IMR-90 (cell line): Measurements from ENCODE around the gene DNAJC19. TPM values are rescaled to one million over a fixed set of nuclear protein-coding genes. Genes with fewer than 3 reads are reported as not detected.

Experiments
- ATAC-seq: fragments of 200-7000 bp; cut with Tn5 transposase; 2 replicates; pipeline ENCODE4 v1.9.1; 2020; ENCODE audit warnings: low read depth, mild to moderate bottlenecking, moderate library complexity
- BruUV-seq: library from RNA; stranded (reverse); fragments of 400-500 nt; replicated peaks from 2 replicates; lab custom pipeline; 2021; lab: Mats Ljungman, UMichigan
- CTCF ChIA-PET: fragments of 300-600 bp; formaldehyde crosslinking; extraction: SDS; loops from one replicate; lab custom pipeline; 2021; ENCODE audit warnings: antibody characterized with exemption; lab: Yijun Ruan, JAX
- POLR2A ChIA-PET: fragments of 300-600 bp; sonication (Branson Sonifier 250); formaldehyde crosslinking; loops from one replicate; lab custom pipeline; 2022; ENCODE audit warnings: antibody characterized with exemption; ENCODE audit not compliant: unreplicated experiment; lab: Charles Lee
- DNase-seq: peaks from one replicate; pipeline ENCODE4 v3.0.0; 2013
- H2AFZ ChIP-seq: replicated peaks from 2 replicates; pipeline ENCODE3; 2013; ENCODE audit warnings: low read length, mild to moderate bottlenecking; ENCODE audit not compliant: poor library complexity
- H2AK5ac ChIP-seq: 2 replicates; pipeline ENCODE4 v1.6.1; 2013; ENCODE audit warnings: low read depth, low read length, inconsistent platforms
- H2AK9ac ChIP-seq: replicated peaks from 2 replicates; pipeline ENCODE3; 2013; ENCODE audit warnings: mild to moderate bottlenecking, low read depth, low read length, moderate library complexity; ENCODE audit not compliant: poor library complexity
- H2BK120ac ChIP-seq: 2 replicates; pipeline ENCODE4 v1.6.1; 2013; ENCODE audit warnings: low read depth, low read length, inconsistent platforms
- H2BK15ac ChIP-seq: 3 replicates; pipeline ENCODE4 v1.6.1; 2013; ENCODE audit warnings: low read depth, low read length, inconsistent platforms
- H2BK20ac ChIP-seq: 2 replicates; pipeline ENCODE4 v1.6.1; 2013; ENCODE audit warnings: low read depth, mild to moderate bottlenecking, inconsistent platforms, low read length, moderate library complexity
- H2BK5ac ChIP-seq: 2 replicates; pipeline ENCODE4 v1.6.1; 2013; ENCODE audit warnings: mild to moderate bottlenecking, low read depth, low read length, inconsistent platforms; ENCODE audit not compliant: poor library complexity, severe bottlenecking
- H3K14ac ChIP-seq: replicated peaks from 2 replicates; pipeline ENCODE4 v1.6.1; 2013; ENCODE audit warnings: low read depth, low read length, inconsistent platforms
- H3K18ac ChIP-seq: 2 replicates; pipeline ENCODE4 v1.6.1; 2013; ENCODE audit warnings: low read depth, low read length, control low read depth
- H3K23ac ChIP-seq: 2 replicates; pipeline ENCODE4 v1.6.1; 2013; ENCODE audit warnings: low read depth, low read length, inconsistent platforms
- H3K27ac ChIP-seq: 2 replicates; pipeline ENCODE4 v1.5.1; 2013; ENCODE audit warnings: mild to moderate bottlenecking, control low read depth, low read length; ENCODE audit not compliant: insufficient read depth
- H3K27me3 ChIP-seq: 2 replicates; pipeline ENCODE4 v1.6.1; 2013; ENCODE audit warnings: low read length; ENCODE audit not compliant: control insufficient read depth, insufficient read depth
- H3K36me3 ChIP-seq: 2 replicates; pipeline ENCODE4 v1.6.1; 2013; ENCODE audit warnings: low read length, mixed read lengths; ENCODE audit not compliant: control insufficient read depth, insufficient read depth
- H3K4ac ChIP-seq: 2 replicates; pipeline ENCODE4 v1.6.1; 2013; ENCODE audit warnings: low read depth, low read length, inconsistent platforms
- H3K4me1 ChIP-seq: 2 replicates; pipeline ENCODE4 v1.6.1; 2013; ENCODE audit warnings: low read length, mixed read lengths; ENCODE audit not compliant: control insufficient read depth, insufficient read depth
- H3K4me2 ChIP-seq: 2 replicates; pipeline ENCODE4 v1.6.1; 2013; ENCODE audit warnings: low read depth, mild to moderate bottlenecking, control low read depth, low read length, moderate library complexity
- H3K4me3 ChIP-seq: 2 replicates; pipeline ENCODE4 v1.5.1; 2013; ENCODE audit warnings: low read depth, mild to moderate bottlenecking, control low read depth, low read length, moderate library complexity; ENCODE audit not compliant: insufficient read depth
- H3K56ac ChIP-seq: 2 replicates; pipeline ENCODE4 v1.6.1; 2013; ENCODE audit warnings: low read length, inconsistent platforms; ENCODE audit not compliant: insufficient read depth; ENCODE audit errors: extremely low read depth
- H3K79me1 ChIP-seq, 2 experiments: 2 replicates each; pipeline ENCODE4 v1.6.1; 2013; ENCODE audit warnings: low read length in 2 of 2, inconsistent platforms in 1 of 2, low read depth in 1 of 2
- H3K9ac ChIP-seq: 2 replicates; pipeline ENCODE4 v1.6.1; 2013; ENCODE audit warnings: low read depth, low read length, control low read depth
- H3K9me1 ChIP-seq: 2 replicates; pipeline ENCODE4 v1.6.1; 2013; ENCODE audit warnings: low read length, inconsistent platforms; ENCODE audit not compliant: insufficient read depth
- H3K9me3 ChIP-seq: 2 replicates; pipeline ENCODE4 v1.6.1; 2013; ENCODE audit warnings: low read length; ENCODE audit not compliant: control insufficient read depth, insufficient read depth
- H4K20me1 ChIP-seq: 2 replicates; pipeline ENCODE4 v1.6.1; 2013; ENCODE audit warnings: low read length, inconsistent platforms; ENCODE audit not compliant: insufficient read depth
- H4K5ac ChIP-seq: 2 replicates; pipeline ENCODE4 v1.6.1; 2013; ENCODE audit warnings: mild to moderate bottlenecking, low read depth, low read length, control low read depth
- H4K8ac ChIP-seq, 2 experiments: 2 replicates each; pipeline ENCODE4 v1.6.1; 2013; ENCODE audit warnings: low read depth in 2 of 2, low read length in 2 of 2, control low read depth in 1 of 2, inconsistent platforms in 1 of 2
- H4K91ac ChIP-seq: 2 replicates; pipeline ENCODE4 v1.6.1; 2013; ENCODE audit warnings: low read depth, low read length, inconsistent platforms; ENCODE audit not compliant: insufficient read depth
- BHLHE40 ChIP-seq: fragments of 150-350 bp; IDR thresholded peaks from 2 replicates; pipeline ENCODE4 v1.6.1; 2016; ENCODE audit warnings: mild to moderate bottlenecking, low read depth, low read length
- MAZ ChIP-seq: IDR thresholded peaks from 2 replicates; pipeline ENCODE4 v1.6.1; 2012; ENCODE audit warnings: low read depth, mild to moderate bottlenecking, low read length, improper control_type of control experiment, moderate library complexity, borderline replicate concordance
- RAD21 ChIP-seq: IDR thresholded peaks from 2 replicates; pipeline ENCODE4 v1.6.1; 2012; ENCODE audit warnings: low read length, improper control_type of control experiment
- WGBS, 2 experiments: methylation state at CpG; one replicate each; pipeline versions ENCODE4 v1.1.5 to v1.1.7; 2013; ENCODE audit warnings: missing lambda C conversion rate in 2 of 2; ENCODE audit not compliant: insufficient read length in 1 of 2; ENCODE audit errors: extremely low coverage in 2 of 2; 5-methylcytosine and 5-hydroxymethylcytosine counted together
- dilution Hi-C: fragments of 300-500 bp; cut with HindIII; formaldehyde crosslinking; loops from one replicate; pipeline ENCODE4 v1.14.3; 2018; ENCODE audit warnings: low sequenced_read_pairs; ENCODE audit not compliant: unreplicated experiment
- in situ Hi-C: fragments of 300-500 bp; cut with MboI; formaldehyde crosslinking; loops from 3 replicates; pipeline ENCODE4 v1.14.3; 2019; ENCODE audit warnings: low sequenced_read_pairs, inconsistent platforms, mixed read lengths
- intact Hi-C: fragments of 100-400 bp; cut with micrococcal nuclease; formaldehyde crosslinking; loops from 2 replicates; pipeline ENCODE4 v1.10.0; 2022
- polyA plus RNA-seq, 3 experiments: library from polyadenylated mRNA; depleted of rRNA; stranded (reverse); fragments of >200 nt; gene quantifications; 2 replicates each; pipeline ENCODE4 v1.2.3, GENCODE V29; 2012; ENCODE audit warnings: low replicate concordance in 1 of 3
- total RNA-seq: library from RNA; depleted of rRNA; stranded (reverse); fragments of >200 nt; gene quantifications from 2 replicates; pipeline ENCODE4 v1.2.3, GENCODE V29; 2012

The DNAJC19 gene
- total and polyA plus RNA-seq, 2 of the 4 experiments (the other 2 are of a cell fraction): 16.0 to 39.4 TPM

DNA sequence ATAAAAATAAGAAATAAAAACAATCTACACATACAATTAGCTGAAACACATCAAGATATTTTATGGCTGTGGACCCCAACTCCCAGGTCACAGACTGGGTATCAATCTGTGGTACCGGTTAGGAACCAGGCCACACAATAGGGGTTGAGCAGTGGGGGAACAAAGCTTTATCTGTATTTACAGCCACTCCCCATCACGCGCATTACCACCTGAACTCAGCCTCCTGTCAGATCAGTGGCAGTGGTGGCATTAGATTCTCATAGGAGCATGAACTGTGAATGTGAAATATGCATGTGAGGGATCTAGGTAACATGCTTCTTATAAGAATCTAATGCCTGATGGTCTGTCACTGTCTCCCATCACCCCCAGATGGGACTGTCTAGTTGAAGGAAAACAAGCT, 17.7 kb upstream of the DNAJC19 start:
- Histone ChIP-seq H3K23ac (no peak overlapping the region), H3K79me1 (no peaks in the 10 kb centered on the region), H2BK20ac (no peak overlapping the region), H3K4me3 (no peak overlapping the region), H4K91ac (no peak overlapping the region), H2BK120ac (no peak overlapping the region), H3K27me3 (no peaks in the 10 kb centered on the region), H3K9me3 (no peaks in the 10 kb centered on the region), H4K5ac (no peak overlapping the region), H4K20me1 (no peaks in the 10 kb centered on the region), H3K56ac (no peak overlapping the region), H3K4ac (no peak overlapping the region), H3K14ac (no peak overlapping the region), H2BK5ac (no peak overlapping the region), H3K9ac (no peak overlapping the region), H2BK15ac (no peak overlapping the region), H3K4me1 (no peaks in the 10 kb centered on the region), H3K27ac (no peak overlapping the region), H2AFZ (no peak overlapping the region), H3K18ac (no peak overlapping the region), H3K4me2 (no peak overlapping the region), H3K36me3 (no peaks in the 10 kb centered on the region), H2AK9ac (no peak overlapping the region), H2AK5ac (no peak overlapping the region), H4K8ac (no peak overlapping the region), H3K9me1 (no peaks in the 10 kb centered on the region)
- dilution Hi-C loops (no loop called here), in situ Hi-C loops (no loop called here), intact Hi-C loops (no loop called here)
- no peak for TF ChIP-seq MAZ
- TF ChIP-seq RAD21: no peak
- TF ChIP-seq BHLHE40: no peak
- no peak for DNase-seq
- CTCF ChIA-PET: no interaction called here
- no peak for ATAC-seq
- POLR2A ChIA-PET: no interaction called here
- BruUV-seq: no TSS peak
- WGBS, 2 experiments: no CpG with 5 or more reads among the region's 3 CpGs
